Hepatocyte (in vitro differentiated cells): ENCODE data around the gene NOPCHAP1.

Experiments
- EZH2 ChIP-seq: fragments of 200-600 bp; sonication (generic); IDR thresholded peaks from 2 replicates; pipeline ENCODE4 v1.6.1; 2016; ENCODE audit warnings: antibody characterized with exemption, mild to moderate bottlenecking, borderline replicate concordance
- TF ChIP-seq, protein P1 (sequence below): fragments of 200-600 bp; sonication (generic); IDR thresholded peaks from 2 replicates; pipeline ENCODE4 v1.5.1; 2016; ENCODE audit warnings: antibody characterized with exemption, mild to moderate bottlenecking; ENCODE audit not compliant: poor library complexity

DNA sequence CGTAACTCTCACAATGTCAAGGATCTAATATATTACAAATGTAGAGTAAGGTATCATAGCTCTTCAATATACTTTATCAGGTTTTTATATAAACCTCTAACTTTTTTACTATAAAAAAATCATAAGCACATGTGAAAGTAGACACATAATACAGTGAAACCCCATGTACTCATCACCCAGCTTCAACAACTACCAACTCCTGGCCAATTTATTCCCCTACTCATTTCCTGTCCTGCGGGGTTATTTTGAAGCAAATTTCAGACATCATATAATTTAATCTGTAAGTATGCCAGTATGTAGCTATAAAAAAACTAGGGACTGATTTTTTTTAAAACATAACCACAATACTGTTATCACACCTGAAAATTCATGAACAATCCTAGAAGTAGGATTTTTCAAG lies 47.7 kb downstream of the NOPCHAP1 start:
- TF ChIP-seq, protein P1, sequence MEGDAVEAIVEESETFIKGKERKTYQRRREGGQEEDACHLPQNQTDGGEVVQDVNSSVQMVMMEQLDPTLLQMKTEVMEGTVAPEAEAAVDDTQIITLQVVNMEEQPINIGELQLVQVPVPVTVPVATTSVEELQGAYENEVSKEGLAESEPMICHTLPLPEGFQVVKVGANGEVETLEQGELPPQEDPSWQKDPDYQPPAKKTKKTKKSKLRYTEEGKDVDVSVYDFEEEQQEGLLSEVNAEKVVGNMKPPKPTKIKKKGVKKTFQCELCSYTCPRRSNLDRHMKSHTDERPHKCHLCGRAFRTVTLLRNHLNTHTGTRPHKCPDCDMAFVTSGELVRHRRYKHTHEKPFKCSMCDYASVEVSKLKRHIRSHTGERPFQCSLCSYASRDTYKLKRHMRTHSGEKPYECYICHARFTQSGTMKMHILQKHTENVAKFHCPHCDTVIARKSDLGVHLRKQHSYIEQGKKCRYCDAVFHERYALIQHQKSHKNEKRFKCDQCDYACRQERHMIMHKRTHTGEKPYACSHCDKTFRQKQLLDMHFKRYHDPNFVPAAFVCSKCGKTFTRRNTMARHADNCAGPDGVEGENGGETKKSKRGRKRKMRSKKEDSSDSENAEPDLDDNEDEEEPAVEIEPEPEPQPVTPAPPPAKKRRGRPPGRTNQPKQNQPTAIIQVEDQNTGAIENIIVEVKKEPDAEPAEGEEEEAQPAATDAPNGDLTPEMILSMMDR = no peak
- TF ChIP-seq EZH2 = no peak
